DMS153 treated with DMSO at 0.1 percent for 48 hours (cell line): ENCODE results near the gene FAM53A.

ENCODE experiments used
- DNase-seq: peaks from one replicate; lab custom pipeline; 2025; ENCODE audit not compliant: unreplicated experiment; lab: John Stamatoyannopoulos, UW

FAM53A gene

GRCh38 chr4:1594871-1595788 lies 89.0 kb downstream of the FAM53A start:
- no peak for DNase-seq

GRCh38 chr4:1593881-1594345 lies 90.2 kb downstream of the FAM53A start:
- DNase-seq, result no peak

DNA sequence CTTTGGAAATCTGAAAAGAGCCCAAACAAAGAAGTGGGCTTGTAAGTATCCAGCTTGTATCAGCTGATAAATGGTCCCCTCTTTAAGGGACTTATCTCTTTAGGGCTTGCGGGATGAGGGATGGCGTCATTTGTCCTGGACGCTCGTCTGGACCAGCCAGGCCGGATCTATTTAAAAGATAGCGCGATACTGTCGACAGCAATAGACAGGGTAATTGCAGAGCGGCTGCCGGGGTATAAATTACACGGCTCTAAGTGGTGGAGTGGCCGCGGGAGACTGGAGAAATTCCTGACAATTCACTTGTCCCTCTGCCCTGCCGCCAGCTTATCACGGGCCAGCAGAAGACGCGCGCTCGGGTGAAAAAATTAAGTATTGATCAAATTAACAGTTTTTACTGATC lies 90.7 kb downstream of the FAM53A start:
- DNase-seq, result no peak

DNA sequence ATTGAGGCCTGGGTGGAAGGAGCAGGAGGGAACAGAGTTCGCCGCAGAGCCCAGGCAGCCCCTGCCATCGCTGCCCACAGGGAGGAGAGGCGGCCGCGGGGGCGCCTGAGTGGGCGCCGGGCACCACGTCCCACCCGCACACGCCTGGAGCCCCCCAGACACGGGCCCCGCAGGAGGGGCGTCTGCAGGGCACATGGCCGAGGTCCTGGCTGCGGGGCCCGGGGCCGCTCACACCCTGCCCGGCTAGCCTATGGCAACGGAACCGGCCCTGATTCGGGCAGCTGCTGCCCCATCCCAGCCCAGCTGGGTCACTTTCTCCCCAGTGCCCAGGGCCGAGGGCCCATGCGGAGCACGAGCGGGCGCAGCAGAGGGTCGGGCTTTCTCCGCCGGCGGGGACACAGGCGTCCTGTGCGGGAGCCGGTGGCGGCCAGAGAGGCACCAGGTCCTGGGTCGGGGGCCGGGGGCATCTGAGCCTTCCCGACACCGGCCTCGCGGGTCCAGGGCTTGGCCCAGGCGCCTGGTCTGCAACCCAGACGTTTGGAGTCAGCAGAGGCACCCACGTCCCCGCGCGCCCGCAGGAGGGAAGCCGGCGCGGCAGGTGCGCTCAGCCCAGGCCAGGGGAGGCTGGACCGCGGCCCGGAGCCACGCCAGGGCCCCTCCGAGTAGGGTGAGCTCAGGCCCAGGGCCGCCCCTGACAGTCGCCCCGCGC lies 91.2 kb downstream of the FAM53A start:
- no peak for DNase-seq

DNA sequence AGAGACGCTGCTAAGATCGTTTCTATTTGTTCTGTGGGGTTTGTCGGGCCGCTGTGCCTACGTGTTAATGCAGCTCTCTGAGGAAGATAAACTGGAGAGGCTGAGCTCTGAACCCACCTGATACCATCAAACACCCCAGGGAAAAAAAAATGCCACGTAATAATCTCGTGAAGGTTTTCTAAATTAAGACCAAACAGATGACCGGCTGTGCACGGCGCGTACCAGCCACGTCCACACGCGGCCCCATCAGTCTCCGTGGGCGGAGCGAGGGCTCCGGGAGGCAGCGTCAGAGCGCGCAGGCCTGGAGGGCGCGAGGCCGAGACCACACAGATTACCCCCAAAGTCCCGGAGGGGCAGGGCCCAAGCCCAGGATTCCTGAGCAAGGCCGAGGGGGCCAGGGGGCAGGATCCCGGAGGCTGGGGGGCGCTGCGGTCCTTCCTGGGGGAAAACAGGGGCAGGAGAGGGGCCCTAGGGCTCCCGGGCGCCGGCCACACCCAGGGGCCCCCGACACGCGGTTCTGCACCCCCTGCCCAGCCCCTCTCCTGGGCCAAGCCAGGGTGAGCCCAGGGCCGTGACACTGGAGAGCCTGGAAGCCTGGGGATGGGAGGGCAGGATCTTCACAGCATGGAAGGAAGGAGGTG lies 91.9 kb downstream of the FAM53A start:
- DNase-seq, result no peak

GRCh38 chr4:1591107-1591506 lies 93.0 kb downstream of the FAM53A start:
- no peak for DNase-seq

DNA sequence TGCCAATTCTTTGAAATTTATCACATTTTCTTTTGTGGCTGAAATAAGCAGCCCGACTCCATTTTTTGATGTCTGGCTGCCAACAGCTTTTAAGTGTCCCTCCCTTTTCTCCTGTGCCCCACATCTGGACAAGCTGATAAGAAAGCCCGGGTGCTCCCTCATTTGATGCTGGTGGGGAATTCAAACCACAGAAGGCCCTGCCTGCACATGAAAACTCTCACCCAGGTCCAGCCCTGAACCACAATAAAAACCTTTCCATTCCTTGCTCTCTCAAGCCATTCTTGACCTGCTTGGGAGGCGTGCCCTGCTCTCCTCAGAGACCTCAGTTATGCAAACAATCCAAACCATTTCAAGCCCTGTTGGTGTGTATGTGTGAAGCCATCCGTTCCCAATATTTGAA lies 93.9 kb downstream of the FAM53A start:
- no peak for DNase-seq
